ENCODE data around the gene SLC35D2. TPM values are rescaled to one million over a fixed set of nuclear protein-coding genes. Genes with fewer than 3 reads are reported as not detected.

Gene SLC35D2
- total and polyA plus RNA-seq, 8 donors: 13.9 to 27.5 (median 21.2) TPM

DNA sequence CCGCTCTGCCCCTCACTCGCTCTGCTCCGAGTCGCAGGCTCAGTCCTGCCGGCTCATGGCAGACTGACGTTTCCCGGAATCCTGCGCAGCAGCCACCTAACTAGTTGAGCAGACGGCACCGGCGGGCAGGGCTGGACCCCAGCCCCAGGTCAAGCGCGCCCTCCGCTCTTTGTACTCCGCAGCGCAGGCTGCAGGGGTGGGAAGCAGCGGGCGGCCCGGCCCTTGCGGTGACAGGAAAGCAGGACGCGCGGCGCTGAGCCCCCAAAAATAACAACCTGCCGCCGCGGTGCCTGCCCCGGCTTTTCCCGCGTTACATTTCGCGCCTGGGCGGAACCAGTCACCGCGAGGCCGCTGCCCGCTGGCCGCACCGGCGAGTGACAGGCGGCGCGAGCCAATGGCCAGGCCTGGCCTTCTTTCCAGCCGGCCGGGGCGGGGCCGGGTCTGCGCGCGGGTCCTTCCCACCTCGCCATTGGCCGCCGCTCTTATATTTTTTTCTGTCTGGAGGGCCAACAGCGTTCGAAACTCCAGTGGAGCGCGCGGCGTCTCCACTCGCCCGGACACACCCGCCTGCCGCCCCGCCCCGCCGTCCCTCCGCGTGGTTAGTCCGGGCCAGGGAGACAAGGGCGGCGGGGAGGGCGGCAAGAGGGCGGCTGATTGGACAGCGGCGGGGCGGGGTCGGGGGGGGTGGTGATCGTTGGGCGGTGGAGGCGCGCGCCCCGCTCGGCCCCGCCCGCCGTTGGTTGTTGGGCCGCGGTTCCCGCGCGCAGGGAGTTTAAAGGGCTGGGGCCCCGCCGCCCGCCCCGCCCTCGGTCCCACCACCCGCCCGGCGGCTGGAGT is 34.8 kb upstream of the SLC35D2 start, which contains the start of gene ZNF367:
Gene ZNF367 (minus strand): TSS at position 288 of the 837 bp plus-strand sequence. CDS start 338 bp downstream, outside the sequence.
- no peaks in the 10 kb centered on the region for H3K9me3 ChIP-seq
- H3K4me3 ChIP-seq: peak within 1 kb of the TSS; percentile 65 to 81 (median 76)
- H3K4me1 ChIP-seq: peaks cover 0 to 19% (median 18%) of the 10 kb centered on the region in 3 donors
- H3K27ac ChIP-seq: peak within 1 kb of the TSS; percentile 93 to 97 (median 97)
- H3K27me3 ChIP-seq: no peaks in the 10 kb centered on the region
- H3K36me3 ChIP-seq: no peaks in the 10 kb centered on the region
- no peak for FAIRE-seq
- ATAC-seq: peak; percentile 81 to 91 (median 84)
- TF ChIP-seq CTCF (IDR thresholded peaks at IDR 0.05): no peak
- 0 to 1% methylated on average over 52 to 100 of the region's 100 CpGs for WGBS, 2 donors
- intact Hi-C loops (cut with DNase I): no loop called here
- peak; percentile 97 to 98 (median 97) for DNase-seq

DNA sequence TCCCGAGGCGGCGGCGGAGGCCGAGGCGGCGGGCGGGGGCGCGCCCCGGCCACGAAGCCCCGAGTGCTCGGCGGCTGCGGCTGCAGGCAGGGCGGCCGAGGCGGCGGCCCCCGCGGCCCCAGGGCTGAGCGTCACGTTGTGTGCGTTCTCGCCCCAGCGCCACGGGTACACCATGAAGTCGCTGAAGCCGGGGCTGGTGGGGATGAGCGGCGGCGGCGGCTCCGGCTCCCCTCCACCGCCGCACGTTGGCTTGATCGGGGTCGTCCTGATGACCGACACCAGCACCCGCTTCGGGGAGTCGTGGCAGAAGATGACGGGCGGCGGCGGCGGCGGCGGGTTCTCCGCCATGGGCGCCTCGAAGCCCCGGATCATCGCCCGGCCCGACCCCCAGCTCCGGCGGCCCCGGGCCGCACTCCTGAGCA is 34.2 kb upstream of the SLC35D2 start:
- DNase-seq (peak in 1 of 6 donors; percentile 18), ATAC-seq (peak in 2 of 4 donors; percentile 0 to 2), FAIRE-seq (no peak)
- Histone ChIP-seq H3K27ac (peak overlapping the region; percentile 93 to 97 (median 97)), H3K36me3 (no peaks in the 10 kb centered on the region), H3K4me1 (peaks cover 0 to 19% (median 18%) of the 10 kb centered on the region in 3 donors), H3K27me3 (no peaks in the 10 kb centered on the region), H3K4me3 (peak overlapping the region; percentile 65 to 81 (median 76)), H3K9me3 (no peaks in the 10 kb centered on the region)
- WGBS, 2 donors: 0% methylated on average over 22 to 62 of the region's 62 CpGs
- no peak for TF ChIP-seq CTCF (IDR thresholded peaks at IDR 0.05)
- intact Hi-C loops (cut with DNase I): no loop called here

DNA sequence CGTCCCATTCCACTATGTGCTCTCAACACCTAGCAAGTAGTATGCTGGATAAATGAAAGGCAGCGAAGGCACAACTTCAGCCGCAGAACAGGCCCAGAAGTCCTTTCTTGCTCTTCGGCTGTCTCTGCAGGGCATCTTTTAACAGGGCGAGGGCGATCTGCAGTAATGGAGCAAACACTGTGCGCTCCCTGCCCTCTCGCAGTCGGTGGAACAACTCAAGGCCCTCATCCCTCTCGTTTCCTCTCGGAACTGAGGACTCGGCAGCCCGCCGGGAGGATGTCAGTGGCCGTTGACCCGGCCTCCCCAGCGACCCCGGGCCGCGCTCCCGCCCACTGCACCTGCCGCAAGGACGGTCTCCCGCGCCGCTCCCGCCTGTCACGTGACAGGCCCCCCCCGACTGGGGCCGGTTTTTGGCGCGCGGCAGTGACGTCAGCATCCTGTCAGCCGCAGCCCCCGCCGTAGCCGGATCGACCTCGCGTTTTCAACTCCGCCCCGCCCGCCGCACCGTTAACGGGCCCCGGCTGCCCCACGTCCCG is 33.6 kb upstream of the SLC35D2 start:
- ATAC-seq (peak; percentile 22 to 47 (median 32)), FAIRE-seq (no peak), DNase-seq (peak; percentile 85 to 94 (median 90))
- intact Hi-C loops (cut with DNase I): no loop called here
- H3K36me3 ChIP-seq: no peaks in the 10 kb centered on the region
- peak overlapping the region; percentile 93 to 97 (median 97) for H3K27ac ChIP-seq
- H3K4me1 ChIP-seq: peaks cover 0 to 19% (median 18%) of the 10 kb centered on the region in 3 donors
- H3K9me3 ChIP-seq: no peaks in the 10 kb centered on the region
- no peaks in the 10 kb centered on the region for H3K27me3 ChIP-seq
- peak overlapping the region; percentile 65 to 81 (median 76) for H3K4me3 ChIP-seq
- 0 to 1% methylated on average over 50 of the region's 50 CpGs for WGBS, 2 donors
- TF ChIP-seq CTCF (IDR thresholded peaks at IDR 0.05): no peak

DNA sequence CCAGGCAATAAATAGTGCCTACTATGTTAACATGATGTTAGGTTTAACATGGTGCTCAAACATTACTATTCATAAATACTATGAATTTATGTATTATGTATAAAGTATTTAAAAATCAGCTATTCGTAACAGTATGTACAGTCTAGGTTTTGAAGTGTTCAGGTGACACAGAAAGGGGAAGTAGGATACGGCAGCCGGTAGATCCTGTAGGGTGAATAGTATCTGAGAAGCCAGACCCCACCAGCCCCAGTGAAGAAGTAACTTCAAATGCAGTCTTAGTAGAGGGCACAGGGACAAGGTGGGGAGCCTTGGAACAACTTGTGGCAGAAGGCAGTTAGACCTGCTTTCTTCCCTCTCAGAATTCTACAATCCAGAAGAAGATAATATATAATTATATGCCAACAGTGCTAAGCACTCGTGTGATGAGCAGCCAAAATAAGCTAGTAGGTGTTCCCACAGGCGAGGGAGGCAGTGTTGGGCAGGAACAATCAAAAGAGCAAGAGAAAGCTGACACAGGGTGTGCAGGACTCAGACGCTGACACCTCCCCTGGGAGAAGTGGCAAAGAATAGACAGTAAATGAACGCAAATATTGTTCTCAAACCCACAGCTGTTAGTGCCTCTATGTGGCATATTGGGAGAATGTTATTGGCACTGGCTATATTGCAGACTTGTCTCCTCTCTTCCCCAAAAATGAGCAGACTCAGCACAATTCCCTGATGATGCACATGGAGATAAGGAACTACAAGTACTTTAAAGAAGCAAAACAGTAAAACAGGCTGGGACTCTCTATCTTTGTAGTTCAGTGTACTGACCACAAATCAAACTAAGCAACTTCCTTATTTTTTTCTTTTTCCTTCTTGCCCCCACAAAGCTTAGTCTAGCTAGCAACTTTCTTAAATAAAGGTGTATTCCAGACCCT is 30.1 kb upstream of the SLC35D2 start:
- peaks cover 0 to 6% (median 0%) of the 10 kb centered on the region in 3 donors for H3K4me1 ChIP-seq
- ATAC-seq (no peak), DNase-seq (no peak), FAIRE-seq (no peak)
- no peaks in the 10 kb centered on the region for H3K36me3 ChIP-seq
- no peak for TF ChIP-seq CTCF (IDR thresholded peaks at IDR 0.05)
- no peaks in the 10 kb centered on the region for H3K27me3 ChIP-seq
- H3K4me3 ChIP-seq: no peak overlapping the region
- intact Hi-C loops (cut with DNase I): no loop called here
- WGBS, 2 donors: 66 to 67% methylated on average over 7 of the region's 7 CpGs
- H3K9me3 ChIP-seq: no peaks in the 10 kb centered on the region
- no peak overlapping the region for H3K27ac ChIP-seq

Measured in pancreas (tissue), 10 donors.